ENCODE measurements around the gene NFIB.

DNA sequence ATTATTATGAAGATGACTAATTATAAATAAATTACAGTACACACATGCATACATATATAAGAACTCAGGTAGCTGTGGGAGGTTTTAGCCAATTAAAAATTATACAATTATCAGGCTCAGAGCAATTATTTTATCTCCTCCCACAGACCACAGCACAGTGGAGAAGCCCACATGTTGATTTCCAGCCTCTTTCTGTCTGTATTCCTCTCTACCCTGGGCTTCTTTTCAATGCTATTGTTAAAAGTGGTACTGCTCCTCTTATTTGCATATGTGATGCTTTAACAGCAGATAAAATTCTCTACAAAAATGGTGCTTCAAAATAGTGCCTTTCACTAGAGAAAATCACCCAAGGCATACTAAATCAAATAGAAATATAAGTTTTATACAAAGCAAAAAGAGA is 218.7 kb downstream of the NFIB start:
- TF ChIP-seq CTCF (conservative IDR thresholded peaks at IDR 0.05; ENCODE audit: low read length) (no peak), EZH2phosphoT487 (IDR thresholded peaks at IDR 0.05; ENCODE audit: borderline replicate concordance, low read depth, low read length) (no peak)
